HL-60 (cell line): ENCODE measurements around the gene KCNAB1.

Experiments used
- DNase-seq, 2 experiments: peaks; one replicate each; pipeline ENCODE4 v3.0.0-alpha.2; 2010 to 2020; ENCODE audit warnings: low read depth in 1 of 2, low spot score in 1 of 2
- H3K27ac ChIP-seq: fragments of 250-450 bp; sonication (Bioruptor Pico); replicated peaks from 2 replicates; pipeline ENCODE4 v1.5.1; 2020; ENCODE audit warnings: mild to moderate bottlenecking, moderate library complexity
- H3K27me3 ChIP-seq: fragments of 250-450 bp; sonication (Bioruptor Pico); 2 replicates; pipeline ENCODE4 v1.5.1; 2021; ENCODE audit warnings: mild to moderate bottlenecking, moderate library complexity; ENCODE audit not compliant: insufficient read depth, poor library complexity, severe bottlenecking
- H3K4me3 ChIP-seq: replicated peaks from 2 replicates; pipeline ENCODE4 v1.5.1; 2011; ENCODE audit warnings: mild to moderate bottlenecking, control low read depth, low read length; ENCODE audit not compliant: insufficient read depth
- CTCF ChIP-seq: IDR thresholded peaks from one replicate; pipeline ENCODE4 v1.5.1; 2011; ENCODE audit warnings: low read length, control low read depth, inconsistent platforms; ENCODE audit not compliant: insufficient read depth
- GABPA ChIP-seq: IDR thresholded peaks from 2 replicates; pipeline ENCODE4 v1.6.1; 2012; ENCODE audit warnings: low read depth
- POLR2AphosphoS5 ChIP-seq: IDR thresholded peaks from 2 replicates; pipeline ENCODE4 v1.6.1; 2012; ENCODE audit warnings: low read depth
- REST ChIP-seq: IDR thresholded peaks from 2 replicates; pipeline ENCODE4 v1.6.1; 2012; ENCODE audit warnings: low read depth; ENCODE audit not compliant: insufficient replicate concordance
- SPI1 ChIP-seq: IDR thresholded peaks from 2 replicates; pipeline ENCODE4 v1.6.1; 2012; ENCODE audit warnings: low read depth, mild to moderate bottlenecking, borderline replicate concordance

Gene KCNAB1

GRCh38 chr3:156161172-156161571 is 40.8 kb downstream of the KCNAB1 start:
- TF ChIP-seq REST (no peak), GABPA (no peak), POLR2AphosphoS5 (no peak), SPI1 (no peak), CTCF (no peak)
- no peak overlapping the region for H3K27ac ChIP-seq
- no peak for DNase-seq
- H3K4me3 ChIP-seq, result no peak overlapping the region
- peaks cover 7% of the 10 kb centered on the region for H3K27me3 ChIP-seq

- no peak for DNase-seq
- TF ChIP-seq POLR2AphosphoS5 (no peak), CTCF (no peak), GABPA (no peak), REST (no peak), SPI1 (no peak)
- no peak overlapping the region for H3K27ac ChIP-seq
- no peak overlapping the region for H3K4me3 ChIP-seq
- peaks cover 2% of the 10 kb centered on the region for H3K27me3 ChIP-seq
Observed at GRCh38 chr3:156163848-156164247, 43.5 kb downstream of the KCNAB1 start.

- no peak for DNase-seq
- H3K4me3 ChIP-seq, result no peak overlapping the region
- H3K27me3 ChIP-seq, result peaks cover 2% of the 10 kb centered on the region
- TF ChIP-seq CTCF (no peak), POLR2AphosphoS5 (no peak)
- no peak overlapping the region for H3K27ac ChIP-seq
Observed at GRCh38 chr3:156166808-156167207, 46.4 kb downstream of the KCNAB1 start.

GRCh38 chr3:156170571-156170970 is 50.2 kb downstream of the KCNAB1 start:
- Histone ChIP-seq H3K4me3 (no peak overlapping the region), H3K27ac (no peak overlapping the region), H3K27me3 (peaks cover 4% of the 10 kb centered on the region)
- DNase-seq, result no peak
- no peak for TF ChIP-seq SPI1
- no peak for TF ChIP-seq POLR2AphosphoS5
